IMR-90 (cell line): Measurements from ENCODE around the gene STAG2. TPM values are rescaled to one million over a fixed set of nuclear protein-coding genes. Genes with fewer than 3 reads are reported as not detected.

Source experiments
- ATAC-seq: fragments of 200-7000 bp; cut with Tn5 transposase; 2 replicates; pipeline ENCODE4 v1.9.1; 2020; ENCODE audit warnings: low read depth, mild to moderate bottlenecking, moderate library complexity
- BruUV-seq: library from RNA; stranded (reverse); fragments of 400-500 nt; replicated peaks from 2 replicates; lab custom pipeline; 2021; lab: Mats Ljungman, UMichigan
- CTCF ChIA-PET: fragments of 300-600 bp; formaldehyde crosslinking; extraction: SDS; loops from one replicate; lab custom pipeline; 2021; ENCODE audit warnings: antibody characterized with exemption; lab: Yijun Ruan, JAX
- POLR2A ChIA-PET: fragments of 300-600 bp; sonication (Branson Sonifier 250); formaldehyde crosslinking; loops from one replicate; lab custom pipeline; 2022; ENCODE audit warnings: antibody characterized with exemption; ENCODE audit not compliant: unreplicated experiment; lab: Charles Lee
- DNase-seq: peaks from one replicate; pipeline ENCODE4 v3.0.0; 2013
- H2AFZ ChIP-seq: replicated peaks from 2 replicates; pipeline ENCODE3; 2013; ENCODE audit warnings: low read length, mild to moderate bottlenecking; ENCODE audit not compliant: poor library complexity
- H2AK5ac ChIP-seq: 2 replicates; pipeline ENCODE4 v1.6.1; 2013; ENCODE audit warnings: low read depth, low read length, inconsistent platforms
- H2AK9ac ChIP-seq: replicated peaks from 2 replicates; pipeline ENCODE3; 2013; ENCODE audit warnings: mild to moderate bottlenecking, low read depth, low read length, moderate library complexity; ENCODE audit not compliant: poor library complexity
- H2BK120ac ChIP-seq: 2 replicates; pipeline ENCODE4 v1.6.1; 2013; ENCODE audit warnings: low read depth, low read length, inconsistent platforms
- H2BK15ac ChIP-seq: 3 replicates; pipeline ENCODE4 v1.6.1; 2013; ENCODE audit warnings: low read depth, low read length, inconsistent platforms
- H2BK20ac ChIP-seq: 2 replicates; pipeline ENCODE4 v1.6.1; 2013; ENCODE audit warnings: low read depth, mild to moderate bottlenecking, inconsistent platforms, low read length, moderate library complexity
- H2BK5ac ChIP-seq: 2 replicates; pipeline ENCODE4 v1.6.1; 2013; ENCODE audit warnings: mild to moderate bottlenecking, low read depth, low read length, inconsistent platforms; ENCODE audit not compliant: poor library complexity, severe bottlenecking
- H3K14ac ChIP-seq: replicated peaks from 2 replicates; pipeline ENCODE4 v1.6.1; 2013; ENCODE audit warnings: low read depth, low read length, inconsistent platforms
- H3K18ac ChIP-seq: 2 replicates; pipeline ENCODE4 v1.6.1; 2013; ENCODE audit warnings: low read depth, low read length, control low read depth
- H3K23ac ChIP-seq: 2 replicates; pipeline ENCODE4 v1.6.1; 2013; ENCODE audit warnings: low read depth, low read length, inconsistent platforms
- H3K27ac ChIP-seq: 2 replicates; pipeline ENCODE4 v1.5.1; 2013; ENCODE audit warnings: mild to moderate bottlenecking, control low read depth, low read length; ENCODE audit not compliant: insufficient read depth
- H3K27me3 ChIP-seq: 2 replicates; pipeline ENCODE4 v1.6.1; 2013; ENCODE audit warnings: low read length; ENCODE audit not compliant: control insufficient read depth, insufficient read depth
- H3K36me3 ChIP-seq: 2 replicates; pipeline ENCODE4 v1.6.1; 2013; ENCODE audit warnings: low read length, mixed read lengths; ENCODE audit not compliant: control insufficient read depth, insufficient read depth
- H3K4ac ChIP-seq: 2 replicates; pipeline ENCODE4 v1.6.1; 2013; ENCODE audit warnings: low read depth, low read length, inconsistent platforms
- H3K4me1 ChIP-seq: 2 replicates; pipeline ENCODE4 v1.6.1; 2013; ENCODE audit warnings: low read length, mixed read lengths; ENCODE audit not compliant: control insufficient read depth, insufficient read depth
- H3K4me2 ChIP-seq: 2 replicates; pipeline ENCODE4 v1.6.1; 2013; ENCODE audit warnings: low read depth, mild to moderate bottlenecking, control low read depth, low read length, moderate library complexity
- H3K4me3 ChIP-seq: 2 replicates; pipeline ENCODE4 v1.5.1; 2013; ENCODE audit warnings: low read depth, mild to moderate bottlenecking, control low read depth, low read length, moderate library complexity; ENCODE audit not compliant: insufficient read depth
- H3K56ac ChIP-seq: 2 replicates; pipeline ENCODE4 v1.6.1; 2013; ENCODE audit warnings: low read length, inconsistent platforms; ENCODE audit not compliant: insufficient read depth; ENCODE audit errors: extremely low read depth
- H3K79me1 ChIP-seq, 2 experiments: 2 replicates each; pipeline ENCODE4 v1.6.1; 2013; ENCODE audit warnings: low read length in 2 of 2, inconsistent platforms in 1 of 2, low read depth in 1 of 2
- H3K9ac ChIP-seq: 2 replicates; pipeline ENCODE4 v1.6.1; 2013; ENCODE audit warnings: low read depth, low read length, control low read depth
- H3K9me1 ChIP-seq: 2 replicates; pipeline ENCODE4 v1.6.1; 2013; ENCODE audit warnings: low read length, inconsistent platforms; ENCODE audit not compliant: insufficient read depth
- H3K9me3 ChIP-seq: 2 replicates; pipeline ENCODE4 v1.6.1; 2013; ENCODE audit warnings: low read length; ENCODE audit not compliant: control insufficient read depth, insufficient read depth
- H4K20me1 ChIP-seq: 2 replicates; pipeline ENCODE4 v1.6.1; 2013; ENCODE audit warnings: low read length, inconsistent platforms; ENCODE audit not compliant: insufficient read depth
- H4K5ac ChIP-seq: 2 replicates; pipeline ENCODE4 v1.6.1; 2013; ENCODE audit warnings: mild to moderate bottlenecking, low read depth, low read length, control low read depth
- H4K8ac ChIP-seq, 2 experiments: 2 replicates each; pipeline ENCODE4 v1.6.1; 2013; ENCODE audit warnings: low read depth in 2 of 2, low read length in 2 of 2, control low read depth in 1 of 2, inconsistent platforms in 1 of 2
- H4K91ac ChIP-seq: 2 replicates; pipeline ENCODE4 v1.6.1; 2013; ENCODE audit warnings: low read depth, low read length, inconsistent platforms; ENCODE audit not compliant: insufficient read depth
- BHLHE40 ChIP-seq: fragments of 150-350 bp; IDR thresholded peaks from 2 replicates; pipeline ENCODE4 v1.6.1; 2016; ENCODE audit warnings: mild to moderate bottlenecking, low read depth, low read length
- CEBPB ChIP-seq: IDR thresholded peaks from 2 replicates; pipeline ENCODE4 v1.6.1; 2012; ENCODE audit warnings: low read depth, low read length, improper control_type of control experiment
- FOS ChIP-seq: fragments of 150-350 bp; IDR thresholded peaks from 2 replicates; pipeline ENCODE4 v1.6.1; 2016; ENCODE audit warnings: low read depth, low read length
- MAFK ChIP-seq: IDR thresholded peaks from 2 replicates; pipeline ENCODE4 v1.6.1; 2012; ENCODE audit warnings: low read depth, low read length, improper control_type of control experiment
- MAZ ChIP-seq: IDR thresholded peaks from 2 replicates; pipeline ENCODE4 v1.6.1; 2012; ENCODE audit warnings: low read depth, mild to moderate bottlenecking, low read length, improper control_type of control experiment, moderate library complexity, borderline replicate concordance
- MXI1 ChIP-seq: IDR thresholded peaks from 2 replicates; pipeline ENCODE4 v1.6.1; 2012; ENCODE audit warnings: low read depth, mild to moderate bottlenecking, low read length, moderate library complexity, borderline replicate concordance
- NFE2L2 ChIP-seq: fragments of 150-350 bp; IDR thresholded peaks from 2 replicates; pipeline ENCODE4 v1.6.1; 2016; ENCODE audit warnings: low read depth, mild to moderate bottlenecking, low read length
- POLR2A ChIP-seq: IDR thresholded peaks from 2 replicates; pipeline ENCODE4 v1.6.1; 2012; ENCODE audit warnings: mild to moderate bottlenecking, low read depth, low read length
- RAD21 ChIP-seq: IDR thresholded peaks from 2 replicates; pipeline ENCODE4 v1.6.1; 2012; ENCODE audit warnings: low read length, improper control_type of control experiment
- RCOR1 ChIP-seq: IDR thresholded peaks from 2 replicates; pipeline ENCODE4 v1.6.1; 2012; ENCODE audit warnings: mild to moderate bottlenecking, low read length, improper control_type of control experiment; ENCODE audit not compliant: insufficient replicate concordance
- SMC3 ChIP-seq: fragments of 150-350 bp; IDR thresholded peaks from 2 replicates; pipeline ENCODE4 v1.6.1; 2016; ENCODE audit warnings: low read depth, mild to moderate bottlenecking, antibody characterized with exemption, low read length, moderate library complexity
- WGBS, 2 experiments: methylation state at CpG; one replicate each; pipeline versions ENCODE4 v1.1.5 to v1.1.7; 2013; ENCODE audit warnings: missing lambda C conversion rate in 2 of 2; ENCODE audit not compliant: insufficient read length in 1 of 2; ENCODE audit errors: extremely low coverage in 2 of 2; 5-methylcytosine and 5-hydroxymethylcytosine counted together
- dilution Hi-C: fragments of 300-500 bp; cut with HindIII; formaldehyde crosslinking; loops from one replicate; pipeline ENCODE4 v1.14.3; 2018; ENCODE audit warnings: low sequenced_read_pairs; ENCODE audit not compliant: unreplicated experiment
- in situ Hi-C: fragments of 300-500 bp; cut with MboI; formaldehyde crosslinking; loops from 3 replicates; pipeline ENCODE4 v1.14.3; 2019; ENCODE audit warnings: low sequenced_read_pairs, inconsistent platforms, mixed read lengths
- intact Hi-C: fragments of 100-400 bp; cut with micrococcal nuclease; formaldehyde crosslinking; loops from 2 replicates; pipeline ENCODE4 v1.10.0; 2022
- polyA plus RNA-seq, 3 experiments: library from polyadenylated mRNA; depleted of rRNA; stranded (reverse); fragments of >200 nt; gene quantifications; 2 replicates each; pipeline ENCODE4 v1.2.3, GENCODE V29; 2012; ENCODE audit warnings: low replicate concordance in 1 of 3
- total RNA-seq: library from RNA; depleted of rRNA; stranded (reverse); fragments of >200 nt; gene quantifications from 2 replicates; pipeline ENCODE4 v1.2.3, GENCODE V29; 2012
- TF ChIP-seq, protein P1 (sequence below): fragments of 150-350 bp; IDR thresholded peaks from 2 replicates; pipeline ENCODE4 v1.6.1; 2016; ENCODE audit warnings: low read depth, mild to moderate bottlenecking, low read length, moderate library complexity, borderline replicate concordance
- TF ChIP-seq, protein P2 (sequence below): fragments of 150-350 bp; IDR thresholded peaks from 2 replicates; pipeline ENCODE4 v1.6.1; 2017; ENCODE audit warnings: mild to moderate bottlenecking, antibody characterized with exemption, low read length, low read depth

Gene STAG2
- total and polyA plus RNA-seq, 2 of the 4 experiments (the other 2 are of a cell fraction): 19.6 to 71.2 TPM

DNA sequence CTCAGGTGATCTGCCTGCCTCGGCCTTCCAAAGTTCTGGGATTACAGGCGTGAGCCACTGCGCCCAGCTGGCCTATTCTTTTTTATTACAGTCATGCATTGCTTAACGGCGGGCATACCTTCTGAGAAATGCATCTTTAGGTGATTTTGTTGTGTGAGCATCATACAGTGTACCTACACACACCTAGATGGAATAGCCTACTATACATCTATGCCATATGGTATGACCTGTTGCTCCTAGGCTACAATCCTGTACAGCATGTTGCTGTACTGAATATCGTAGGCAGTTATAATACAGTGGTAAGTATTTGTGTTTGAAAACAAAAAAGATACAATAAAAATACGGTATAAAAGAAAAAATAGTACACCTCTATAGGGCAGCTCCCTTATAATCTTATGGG, 6.0 kb downstream of the STAG2 start:
- no peak overlapping the region for H3K9ac ChIP-seq
- DNase-seq: no peak
- no peak overlapping the region for H2BK20ac ChIP-seq
- dilution Hi-C loops: no loop called here
- no peaks in the 10 kb centered on the region for H3K79me1 ChIP-seq
- no peak overlapping the region for H3K4ac ChIP-seq
- no peak overlapping the region for H2BK15ac ChIP-seq
- H4K91ac ChIP-seq: no peak overlapping the region
- CTCF ChIA-PET: no interaction called here
- H2BK120ac ChIP-seq: no peak overlapping the region
- TF ChIP-seq SMC3 (no peak), MAZ (no peak), NFE2L2 (no peak), MAFK (no peak), MXI1 (no peak), POLR2A (no peak), CEBPB (no peak), RAD21 (no peak), FOS (no peak), BHLHE40 (no peak), RCOR1 (no peak)
- TF ChIP-seq, protein P1, sequence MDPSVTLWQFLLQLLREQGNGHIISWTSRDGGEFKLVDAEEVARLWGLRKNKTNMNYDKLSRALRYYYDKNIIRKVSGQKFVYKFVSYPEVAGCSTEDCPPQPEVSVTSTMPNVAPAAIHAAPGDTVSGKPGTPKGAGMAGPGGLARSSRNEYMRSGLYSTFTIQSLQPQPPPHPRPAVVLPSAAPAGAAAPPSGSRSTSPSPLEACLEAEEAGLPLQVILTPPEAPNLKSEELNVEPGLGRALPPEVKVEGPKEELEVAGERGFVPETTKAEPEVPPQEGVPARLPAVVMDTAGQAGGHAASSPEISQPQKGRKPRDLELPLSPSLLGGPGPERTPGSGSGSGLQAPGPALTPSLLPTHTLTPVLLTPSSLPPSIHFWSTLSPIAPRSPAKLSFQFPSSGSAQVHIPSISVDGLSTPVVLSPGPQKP: no peak
- TF ChIP-seq, protein P2, sequence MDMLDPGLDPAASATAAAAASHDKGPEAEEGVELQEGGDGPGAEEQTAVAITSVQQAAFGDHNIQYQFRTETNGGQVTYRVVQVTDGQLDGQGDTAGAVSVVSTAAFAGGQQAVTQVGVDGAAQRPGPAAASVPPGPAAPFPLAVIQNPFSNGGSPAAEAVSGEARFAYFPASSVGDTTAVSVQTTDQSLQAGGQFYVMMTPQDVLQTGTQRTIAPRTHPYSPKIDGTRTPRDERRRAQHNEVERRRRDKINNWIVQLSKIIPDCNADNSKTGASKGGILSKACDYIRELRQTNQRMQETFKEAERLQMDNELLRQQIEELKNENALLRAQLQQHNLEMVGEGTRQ: no peak
- H2AFZ ChIP-seq: no peak overlapping the region
- no peak overlapping the region for H3K23ac ChIP-seq
- H3K18ac ChIP-seq: no peak overlapping the region
- POLR2A ChIA-PET: no interaction called here
- H2BK5ac ChIP-seq: no peak overlapping the region
- H2AK9ac ChIP-seq: no peak overlapping the region
- H3K9me1 ChIP-seq: no peaks in the 10 kb centered on the region
- in situ Hi-C loops: no loop called here
- no peaks in the 10 kb centered on the region for H3K36me3 ChIP-seq
- H3K14ac ChIP-seq: no peak overlapping the region
- H3K9me3 ChIP-seq: no peaks in the 10 kb centered on the region
- no peak overlapping the region for H2AK5ac ChIP-seq
- no CpG with 5 or more reads among the region's 7 CpGs for WGBS, 2 experiments
- ATAC-seq: no peak
- no peaks in the 10 kb centered on the region for H3K4me1 ChIP-seq
- no TSS peak for BruUV-seq
- H3K56ac ChIP-seq: no peak overlapping the region
- intact Hi-C loops: loop anchor here (10.0 kb wide), 1 partner anchor 97 kb away; no protein-coding TSS in a partner anchor
- H3K4me3 ChIP-seq: no peak overlapping the region
- H4K5ac ChIP-seq: no peak overlapping the region
- no peaks in the 10 kb centered on the region for H3K27me3 ChIP-seq
- no peak overlapping the region for H3K4me2 ChIP-seq
- H4K8ac ChIP-seq: no peak overlapping the region
- no peak overlapping the region for H3K27ac ChIP-seq
- H4K20me1 ChIP-seq: peaks cover 25% of the 10 kb centered on the region
